Measurements from ENCODE around the gene ACCSL. TPM values are rescaled to one million over a fixed set of nuclear protein-coding genes. Genes with fewer than 3 reads are reported as not detected.
A peak's percentile ranks its signal among the peaks of the same experiment; 100 is the strongest.

ACCSL gene
- total RNA-seq, 1 experiment from 2014 or later: 1.5 TPM

- in situ Hi-C loops (cut with HindIII; ENCODE audit: low pct_unique_long_range_greater_than_20kb, low sequenced_read_pairs): no loop called here
- no peak for DNase-seq (ENCODE audit: low read depth, low spot score)
These were observed 31.6 kb downstream of the ACCSL start for GRCh38 chr11:44079376-44079775.

- in situ Hi-C loops (cut with HindIII; ENCODE audit: low pct_unique_long_range_greater_than_20kb, low sequenced_read_pairs): no loop called here
These were observed 33.2 kb downstream of the ACCSL start for GRCh38 chr11:44080951-44081350.

GRCh38 chr11:44082645-44083044 lies 34.9 kb downstream of the ACCSL start:
- no peak for DNase-seq (ENCODE audit: low read depth, low spot score)
- in situ Hi-C loops (cut with HindIII; ENCODE audit: low pct_unique_long_range_greater_than_20kb, low sequenced_read_pairs): no loop called here

More at GRCh38 chr11:44080951-44081350, 33.2 kb downstream of the ACCSL start:
- no peak for DNase-seq (ENCODE audit: low read depth, low spot score)

GRCh38 chr11:44083433-44083832 lies 35.7 kb downstream of the ACCSL start:
- in situ Hi-C loops (cut with HindIII; ENCODE audit: low pct_unique_long_range_greater_than_20kb, low sequenced_read_pairs): no loop called here
- DNase-seq (ENCODE audit: low read depth, low spot score): no peak

- no peak for DNase-seq (ENCODE audit: low read depth, low spot score)
- in situ Hi-C loops (cut with HindIII; ENCODE audit: low pct_unique_long_range_greater_than_20kb, low sequenced_read_pairs): no loop called here
These were observed 36.1 kb downstream of the ACCSL start for GRCh38 chr11:44083906-44084305.

- DNase-seq (ENCODE audit: low read depth, low spot score): no peak
- in situ Hi-C loops (cut with HindIII; ENCODE audit: low pct_unique_long_range_greater_than_20kb, low sequenced_read_pairs): no loop called here
These were observed 37.5 kb downstream of the ACCSL start for GRCh38 chr11:44085330-44085729.

GRCh38 chr11:44088377-44088776 lies 40.6 kb downstream of the ACCSL start:
- in situ Hi-C loops (cut with HindIII; ENCODE audit: low pct_unique_long_range_greater_than_20kb, low sequenced_read_pairs): no loop called here
- no peak for DNase-seq (ENCODE audit: low read depth, low spot score)

- no peak for DNase-seq (ENCODE audit: low read depth, low spot score)
- in situ Hi-C loops (cut with HindIII; ENCODE audit: low pct_unique_long_range_greater_than_20kb, low sequenced_read_pairs): no loop called here
These were observed 41.1 kb downstream of the ACCSL start for GRCh38 chr11:44088871-44089270.

- DNase-seq (ENCODE audit: low read depth, low spot score): no peak
- in situ Hi-C loops (cut with HindIII; ENCODE audit: low pct_unique_long_range_greater_than_20kb, low sequenced_read_pairs): no loop called here
These were observed 42.8 kb downstream of the ACCSL start for GRCh38 chr11:44090539-44090938.

GRCh38 chr11:44094260-44094868 lies 46.6 kb downstream of the ACCSL start:
- DNase-seq (ENCODE audit: low read depth, low spot score): peak; percentile 87
- in situ Hi-C loops (cut with HindIII; ENCODE audit: low pct_unique_long_range_greater_than_20kb, low sequenced_read_pairs): no loop called here

- DNase-seq (ENCODE audit: low read depth, low spot score): peak; percentile 84
- in situ Hi-C loops (cut with HindIII; ENCODE audit: low pct_unique_long_range_greater_than_20kb, low sequenced_read_pairs): no loop called here
These were observed 48.0 kb downstream of the ACCSL start, which contains the start of gene EXT2 for GRCh38 chr11:44095506-44096359. TSS of gene EXT2 (plus strand) at chr11:44095678. CDS start at chr11:44107713, 12,035 bp downstream.

GRCh38 chr11:44096360-44097185 lies 48.8 kb downstream of the ACCSL start:
- DNase-seq (ENCODE audit: low read depth, low spot score): peak; percentile 26
- in situ Hi-C loops (cut with HindIII; ENCODE audit: low pct_unique_long_range_greater_than_20kb, low sequenced_read_pairs): no loop called here

GRCh38 chr11:44097821-44098220 lies 50.0 kb downstream of the ACCSL start:
- DNase-seq (ENCODE audit: low read depth, low spot score): no peak
- in situ Hi-C loops (cut with HindIII; ENCODE audit: low pct_unique_long_range_greater_than_20kb, low sequenced_read_pairs): no loop called here

GRCh38 chr11:44101098-44101497 lies 53.3 kb downstream of the ACCSL start:
- in situ Hi-C loops (cut with HindIII; ENCODE audit: low pct_unique_long_range_greater_than_20kb, low sequenced_read_pairs): no loop called here
- no peak for DNase-seq (ENCODE audit: low read depth, low spot score)

- in situ Hi-C loops (cut with HindIII; ENCODE audit: low pct_unique_long_range_greater_than_20kb, low sequenced_read_pairs): no loop called here
- peak; percentile 53 for DNase-seq (ENCODE audit: low read depth, low spot score)
These were observed 56.9 kb downstream of the ACCSL start for GRCh38 chr11:44104481-44105294.

GRCh38 chr11:44108260-44108659 lies 60.5 kb downstream of the ACCSL start:
- in situ Hi-C loops (cut with HindIII; ENCODE audit: low pct_unique_long_range_greater_than_20kb, low sequenced_read_pairs): no loop called here
- no peak for DNase-seq (ENCODE audit: low read depth, low spot score)
